NK-92 treated with Interleukin-12 subunit alpha and Interleukin-12 subunit beta, amount 100 ng/mL, for 24 hours (cell line): Measurements from ENCODE around the gene GALNT18.

Experiments used
- DNase-seq: peaks from one replicate; lab custom pipeline; 2025; lab: John Stamatoyannopoulos, UW

Gene GALNT18

GRCh38 chr11:11239959-11240358 is 381.8 kb downstream of the GALNT18 start:
- DNase-seq, result no peak

GRCh38 chr11:11237070-11237832 is 384.6 kb downstream of the GALNT18 start:
- no peak for DNase-seq

GRCh38 chr11:11236498-11237059 is 385.2 kb downstream of the GALNT18 start:
- DNase-seq, result no peak

- no peak for DNase-seq
Measured at GRCh38 chr11:11231763-11232162, 390.0 kb downstream of the GALNT18 start.

- DNase-seq, result no peak
Measured at GRCh38 chr11:11230802-11231562, 390.8 kb downstream of the GALNT18 start.

- DNase-seq, result no peak
Measured at GRCh38 chr11:11230087-11230486, 391.7 kb downstream of the GALNT18 start.

GRCh38 chr11:11229647-11230046 is 392.2 kb downstream of the GALNT18 start:
- no peak for DNase-seq

GRCh38 chr11:11227296-11228085 is 394.3 kb downstream of the GALNT18 start:
- DNase-seq, result no peak
